DMS153 treated with DMSO at 0.1 percent for 48 hours (cell line): ENCODE results near the gene MSI2.

Experiments
- DNase-seq: peaks from one replicate; lab custom pipeline; 2025; ENCODE audit not compliant: unreplicated experiment; lab: John Stamatoyannopoulos, UW

The MSI2 gene

DNA sequence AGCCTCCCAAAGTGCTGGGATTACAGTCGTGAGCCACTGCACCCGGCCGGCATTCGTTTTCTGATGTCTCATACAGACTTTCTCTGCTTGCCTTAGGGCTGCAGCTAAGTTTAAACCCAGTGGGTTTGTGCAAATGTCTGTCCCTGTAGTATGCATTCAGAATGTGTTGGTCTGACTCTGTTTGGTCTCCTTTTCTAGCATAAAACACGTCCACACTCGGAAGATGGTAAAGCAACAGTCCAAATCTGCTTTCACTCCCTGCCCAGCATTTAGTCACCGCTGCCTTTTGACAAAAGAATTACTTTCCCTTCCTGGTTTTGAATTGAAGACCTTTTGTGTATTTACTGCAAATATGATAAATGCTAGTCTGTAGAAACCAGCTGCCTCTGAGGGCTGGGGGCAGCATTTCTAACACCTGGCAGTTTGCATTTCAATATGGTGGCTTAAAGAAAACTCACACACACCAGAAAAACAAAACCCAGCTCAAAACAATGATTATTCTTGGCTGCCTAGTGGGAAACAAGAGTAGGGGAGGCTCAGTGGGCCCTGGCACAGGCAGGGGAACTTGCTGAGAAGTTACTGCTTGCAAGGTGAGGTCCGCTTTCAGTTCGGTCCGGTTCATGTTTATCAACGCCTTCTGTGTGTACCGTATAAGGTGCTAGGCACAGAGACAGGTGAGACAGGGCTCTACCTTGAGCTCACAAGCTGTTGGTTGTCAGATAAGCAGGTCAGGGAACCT, 56.9 kb downstream of the MSI2 start:
- DNase-seq = no peak

DNA sequence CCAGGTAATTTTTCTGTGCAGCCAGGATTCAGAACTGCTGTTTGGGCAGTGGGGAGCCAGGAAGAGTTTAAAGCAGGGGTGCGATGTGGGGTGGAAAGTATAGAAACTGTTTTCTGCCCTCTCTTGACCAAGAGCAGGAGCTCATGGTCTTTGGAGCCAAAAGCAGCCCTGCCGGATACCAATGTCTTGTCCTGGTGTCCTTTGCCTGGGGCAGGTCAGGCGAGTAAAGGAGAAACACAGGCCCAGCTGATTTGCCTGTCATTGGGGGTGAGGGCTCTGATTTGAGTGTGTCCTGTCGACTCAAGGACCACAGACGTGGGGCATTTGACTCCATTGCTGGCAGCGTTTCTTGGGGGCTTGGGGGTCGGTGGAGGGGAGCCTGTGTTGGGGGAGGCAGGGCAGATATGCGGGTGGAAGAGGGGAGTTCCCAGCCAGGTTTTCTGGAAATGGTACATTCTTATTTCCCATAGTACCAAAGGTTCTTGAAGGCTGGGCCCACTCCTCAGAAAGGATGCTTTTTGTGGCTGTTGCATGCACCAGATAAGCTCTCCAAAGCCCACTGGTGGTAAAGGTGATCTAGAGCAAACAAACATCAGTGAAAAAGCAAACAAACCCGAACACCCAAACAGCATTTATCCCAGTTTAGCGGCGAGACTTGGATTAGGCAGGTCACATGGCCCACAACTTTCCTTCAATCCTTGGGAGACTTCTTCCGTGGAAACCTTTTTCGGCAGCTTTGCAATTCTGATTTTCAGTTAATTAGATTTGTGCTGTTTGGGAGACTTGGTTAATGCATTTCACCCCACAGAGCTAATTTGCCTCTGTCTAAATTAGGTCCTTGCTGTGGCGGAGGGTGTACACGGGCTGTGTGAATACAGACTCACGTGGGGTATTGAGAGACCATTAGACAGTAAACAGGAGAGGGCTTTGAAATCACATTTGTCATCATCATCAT, 59.0 kb downstream of the MSI2 start:
- no peak for DNase-seq

DNA sequence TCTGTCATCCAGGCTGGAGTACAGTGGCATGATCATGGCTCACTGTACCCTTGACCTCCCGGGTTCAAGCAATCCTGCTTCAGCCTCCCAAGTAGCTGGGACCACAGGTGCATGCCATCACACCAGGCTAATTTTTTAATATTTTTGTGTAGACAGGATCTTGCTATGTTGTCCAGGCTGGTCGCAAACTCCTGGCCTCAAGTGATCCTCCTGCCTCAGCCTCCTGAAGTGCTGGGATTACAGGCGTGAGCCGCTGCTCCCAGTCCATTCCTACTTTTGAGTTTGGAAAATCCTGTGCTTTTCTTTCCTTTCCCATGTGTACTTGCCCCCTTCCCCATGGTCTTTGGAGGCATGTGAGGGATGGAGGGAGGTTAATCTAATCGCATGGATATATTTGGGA, 60.0 kb downstream of the MSI2 start:
- no peak for DNase-seq

DNA sequence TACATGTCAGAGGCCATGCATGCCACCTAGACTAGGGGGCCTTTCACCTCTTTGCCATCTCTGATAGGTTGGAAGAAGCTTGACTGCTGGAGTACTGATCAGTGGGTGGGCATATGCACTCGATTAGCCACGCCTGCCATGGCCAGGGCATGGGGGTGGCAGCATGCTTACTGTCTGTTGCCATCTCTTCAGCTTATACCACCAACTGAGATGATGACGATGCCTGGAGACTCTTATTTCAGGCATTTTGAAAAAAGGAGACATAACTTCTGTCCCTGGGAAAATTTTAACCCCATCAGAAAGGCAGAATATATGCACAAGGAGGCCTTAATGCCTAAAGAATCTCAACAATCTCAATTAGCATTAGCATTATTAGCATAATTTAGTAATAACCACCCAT, 60.8 kb downstream of the MSI2 start:
- DNase-seq = no peak

DNA sequence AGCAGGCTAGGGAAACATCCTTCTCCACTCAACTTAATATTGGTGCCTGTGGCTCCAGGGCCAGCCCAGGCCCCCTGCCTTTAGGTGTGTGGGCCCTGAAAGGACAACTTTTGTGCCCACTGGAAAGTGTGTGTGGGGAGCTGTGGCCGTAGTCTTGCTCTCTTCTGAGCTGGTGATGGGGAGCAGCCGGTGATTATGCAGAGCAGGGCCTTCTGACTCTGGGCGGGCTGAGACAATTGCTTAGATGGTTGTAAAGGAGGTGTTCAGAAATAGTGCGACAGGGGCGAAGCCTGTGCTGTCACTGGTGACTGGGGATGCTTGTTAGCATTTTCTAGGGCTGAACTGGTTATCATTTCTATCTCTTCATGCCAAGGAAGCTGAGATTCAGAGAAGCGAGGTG, 62.6 kb downstream of the MSI2 start:
- DNase-seq = no peak

DNA sequence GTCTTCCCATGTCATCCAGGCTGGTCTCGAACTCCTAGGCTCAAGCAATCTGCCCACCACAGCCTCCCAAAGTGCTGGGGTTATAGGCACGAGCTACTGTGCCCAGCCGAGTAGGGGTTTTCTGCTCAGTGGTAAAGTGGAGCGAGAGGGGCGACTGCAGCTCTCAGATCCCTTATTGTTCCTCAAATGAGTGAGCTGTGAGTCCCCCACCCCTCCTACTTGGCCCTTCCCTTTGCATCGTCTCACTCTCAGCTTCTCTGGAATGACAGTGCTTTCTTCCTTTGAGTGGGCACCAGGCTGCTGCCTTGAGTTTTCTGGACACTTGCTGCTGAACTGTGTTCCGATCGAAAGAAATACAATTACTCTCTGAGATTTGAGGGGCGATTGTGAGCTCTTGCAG, 63.5 kb downstream of the MSI2 start:
- no peak for DNase-seq

DNA sequence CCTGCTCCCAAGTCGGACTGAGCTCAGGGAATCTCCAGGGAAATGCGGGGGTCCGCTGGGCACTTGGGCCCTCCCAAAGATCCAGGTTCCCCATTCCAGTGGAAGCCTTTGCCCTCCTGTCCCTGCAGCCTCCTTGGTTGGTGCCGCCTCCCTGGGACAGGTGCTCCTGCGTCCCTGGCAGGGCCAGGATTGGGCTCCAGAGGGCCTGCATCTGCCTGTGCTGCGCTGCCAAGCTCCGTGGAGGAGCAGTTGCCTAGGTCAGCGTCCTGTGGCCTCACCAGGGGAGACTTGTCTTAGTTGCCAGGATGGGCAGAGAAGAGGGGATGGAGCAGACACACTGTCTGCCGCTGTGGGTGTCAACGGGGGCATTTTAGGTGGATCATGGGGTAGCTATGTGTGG, 67.1 kb downstream of the MSI2 start:
- no peak for DNase-seq

DNA sequence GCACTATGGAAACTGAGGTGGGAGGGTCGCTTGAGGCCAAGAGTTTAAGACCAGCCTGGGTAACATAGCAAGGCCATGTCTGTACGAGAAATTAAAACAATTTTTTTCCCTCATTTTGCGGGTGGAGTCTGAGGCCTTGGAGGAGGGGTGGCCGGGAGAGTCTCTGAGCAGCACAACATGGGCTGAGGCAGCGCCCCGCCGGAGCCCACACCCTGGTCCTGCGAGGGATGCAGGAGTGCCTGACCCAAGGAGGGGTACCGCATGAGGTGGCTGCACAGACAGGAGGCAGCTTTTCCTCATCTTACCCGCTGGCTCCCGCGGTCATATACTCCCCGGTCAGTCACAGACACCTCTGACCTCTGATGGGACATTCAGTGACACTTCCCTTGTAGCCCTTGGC, 67.7 kb downstream of the MSI2 start:
- DNase-seq = no peak

DNA sequence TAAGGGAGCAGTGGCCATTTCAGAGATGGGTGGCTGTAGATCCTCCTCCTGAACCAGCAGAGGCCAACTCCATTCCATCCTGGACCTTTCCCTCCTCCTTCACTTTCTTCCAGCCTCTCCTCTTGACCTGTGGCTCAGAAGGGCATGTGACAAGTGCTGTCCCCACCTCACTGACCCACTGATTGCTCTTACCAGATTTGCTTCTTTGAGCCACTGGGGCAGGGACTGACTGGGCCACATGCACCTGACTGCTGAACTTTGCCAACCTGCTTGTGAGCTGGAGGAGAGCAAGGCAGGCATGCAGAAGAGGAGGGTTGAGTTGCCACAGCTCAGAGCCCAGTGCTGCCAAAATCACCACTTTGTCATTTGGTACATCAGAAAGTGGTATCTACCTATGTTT, 68.3 kb downstream of the MSI2 start:
- no peak for DNase-seq

DNA sequence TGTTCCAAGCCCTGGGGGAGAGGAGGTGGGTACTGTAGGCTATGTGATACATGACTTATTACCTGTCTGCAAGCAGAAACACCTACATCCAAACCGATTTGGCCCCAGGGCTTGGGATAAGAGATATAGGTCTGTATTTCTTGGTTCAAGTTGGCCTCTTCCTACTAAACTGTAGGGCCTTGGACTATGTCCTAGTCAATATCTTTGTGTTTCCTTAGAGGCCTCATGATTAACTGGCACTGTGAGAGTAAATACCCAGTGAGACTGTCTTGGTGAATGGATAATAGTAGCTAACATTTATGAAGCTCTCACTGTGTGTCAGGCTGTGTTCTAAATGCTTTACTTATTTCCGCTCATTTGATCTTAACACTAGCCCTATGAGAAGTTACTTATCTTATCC, 70.0 kb downstream of the MSI2 start:
- no peak for DNase-seq

DNA sequence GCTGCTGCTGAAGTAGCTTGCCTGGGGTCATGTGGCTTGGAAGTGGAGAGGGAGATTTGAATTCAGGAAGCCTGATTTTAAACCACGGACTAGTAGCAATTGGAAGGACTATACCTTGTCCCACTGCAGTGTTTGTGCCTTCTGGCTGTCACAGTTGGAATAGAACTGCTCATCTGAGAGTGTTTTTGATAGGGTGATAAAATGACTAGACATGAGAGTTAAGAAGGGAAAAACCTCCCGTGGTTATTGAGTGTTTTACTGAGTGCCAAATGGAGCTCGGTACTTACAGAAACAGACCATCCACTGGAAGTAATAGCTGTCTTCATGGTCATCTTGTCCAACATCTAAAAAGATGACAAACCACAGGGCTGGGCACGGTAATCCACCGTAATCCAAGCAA, 70.4 kb downstream of the MSI2 start:
- DNase-seq = no peak

DNA sequence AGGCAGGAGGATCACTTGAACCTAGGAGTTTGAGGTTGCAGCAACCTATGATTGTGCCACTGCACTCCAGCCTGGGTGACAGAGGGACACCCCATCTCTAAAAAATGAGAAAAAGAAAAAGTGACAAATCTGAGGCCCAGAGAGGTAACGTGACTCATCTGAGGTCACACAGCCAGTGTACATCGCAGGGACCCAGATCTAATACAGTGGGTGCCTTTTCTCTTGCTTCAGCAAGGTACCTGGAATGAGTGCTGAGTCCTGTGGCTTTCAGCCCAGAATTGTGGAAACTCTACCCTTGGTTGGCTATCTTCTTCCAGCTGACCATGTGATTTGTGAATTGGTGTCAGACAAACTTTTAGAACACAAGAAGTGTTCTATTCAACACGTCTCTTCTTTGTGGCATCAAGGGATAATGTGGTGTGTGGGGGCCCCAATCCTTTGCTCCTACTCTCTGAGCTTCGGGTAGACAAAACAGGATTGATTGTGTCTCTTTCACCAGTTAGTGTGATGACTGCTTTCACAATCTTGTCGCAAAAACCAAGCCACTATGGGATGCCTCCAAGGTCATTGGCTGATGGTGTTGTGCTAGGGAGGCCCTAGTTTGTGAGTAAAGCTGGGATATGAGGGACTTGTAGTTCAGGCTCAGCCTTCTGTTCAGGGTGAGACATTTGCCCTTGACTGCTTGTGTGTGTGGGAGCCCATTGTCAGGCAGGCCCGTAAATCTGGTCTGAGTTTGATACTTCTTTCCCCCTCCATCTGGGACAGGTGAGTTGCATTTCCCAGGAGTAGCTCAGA, 71.0 kb downstream of the MSI2 start:
- no peak for DNase-seq

DNA sequence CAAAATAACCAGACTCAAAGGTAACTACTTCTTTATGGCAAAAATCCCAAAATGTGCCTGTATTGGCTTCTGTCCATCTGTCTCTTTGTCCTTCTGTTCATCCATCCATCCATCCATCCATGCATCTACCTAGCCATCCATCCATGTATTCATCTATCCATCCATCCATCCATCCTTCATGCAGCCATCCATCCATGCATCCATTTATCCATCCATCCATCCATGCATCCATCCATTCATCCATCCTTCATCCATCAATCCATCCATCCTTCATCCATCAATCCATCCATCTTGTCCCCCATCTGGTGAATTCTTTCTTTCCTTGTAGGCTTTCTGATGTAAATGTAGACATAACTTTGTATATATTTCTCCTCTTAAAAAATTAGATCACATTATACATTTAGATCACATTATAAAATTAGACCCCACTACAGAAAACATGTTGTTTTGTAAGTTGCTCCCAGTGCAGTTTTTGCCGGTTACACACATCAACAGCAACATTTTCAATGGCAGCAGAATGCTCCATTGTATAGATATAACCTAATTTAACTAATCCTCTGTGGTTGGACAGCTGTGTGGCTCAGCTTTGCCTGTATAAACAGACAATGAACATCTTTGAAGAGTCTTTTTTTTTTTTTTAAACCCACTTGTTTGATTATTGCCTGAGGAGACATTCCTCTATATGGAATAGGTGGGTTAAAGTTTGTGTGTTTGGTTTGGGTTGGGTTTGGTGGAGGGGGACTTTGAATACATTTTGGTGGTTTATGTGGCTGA, 72.0 kb downstream of the MSI2 start:
- DNase-seq = no peak

DNA sequence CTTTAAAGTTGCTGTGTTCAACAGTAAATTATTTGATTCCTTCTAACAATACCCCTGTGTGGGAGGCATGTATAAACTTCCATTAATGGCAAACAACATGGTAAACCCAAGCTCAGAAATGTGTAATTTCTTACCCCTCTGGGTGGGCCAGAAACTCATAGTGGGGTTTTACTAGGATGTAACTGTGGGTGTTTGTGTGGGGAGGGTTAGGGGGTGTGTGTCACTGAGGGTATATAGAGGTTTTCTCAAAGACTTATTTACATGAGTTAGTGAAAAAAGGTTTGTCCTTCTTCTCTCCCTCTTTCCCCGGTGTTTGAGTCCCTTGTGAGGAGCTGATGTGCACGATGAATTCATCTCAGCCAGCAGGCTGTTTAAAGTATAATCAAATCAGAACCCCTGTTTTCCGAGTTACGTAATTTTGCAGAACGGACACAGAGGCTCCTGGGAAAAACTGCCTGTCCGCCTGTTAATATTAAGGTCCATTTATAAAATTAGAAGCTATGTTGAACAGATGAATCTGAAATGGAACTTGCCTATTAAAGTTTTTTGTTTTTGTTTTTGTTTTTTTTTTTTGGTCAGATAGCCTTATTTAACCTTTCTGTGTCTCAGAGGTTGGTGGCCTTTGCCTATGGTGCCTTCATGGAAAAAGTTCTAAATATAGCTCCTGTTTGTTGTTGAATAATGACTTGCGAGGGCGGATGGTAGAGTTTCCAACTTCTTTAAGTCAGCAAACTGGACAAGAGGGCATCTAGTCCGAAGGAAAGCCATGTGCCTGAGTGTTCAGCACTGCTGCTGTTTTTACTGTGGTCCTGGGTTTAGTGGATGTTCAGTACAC, 73.3 kb downstream of the MSI2 start:
- DNase-seq = no peak

DNA sequence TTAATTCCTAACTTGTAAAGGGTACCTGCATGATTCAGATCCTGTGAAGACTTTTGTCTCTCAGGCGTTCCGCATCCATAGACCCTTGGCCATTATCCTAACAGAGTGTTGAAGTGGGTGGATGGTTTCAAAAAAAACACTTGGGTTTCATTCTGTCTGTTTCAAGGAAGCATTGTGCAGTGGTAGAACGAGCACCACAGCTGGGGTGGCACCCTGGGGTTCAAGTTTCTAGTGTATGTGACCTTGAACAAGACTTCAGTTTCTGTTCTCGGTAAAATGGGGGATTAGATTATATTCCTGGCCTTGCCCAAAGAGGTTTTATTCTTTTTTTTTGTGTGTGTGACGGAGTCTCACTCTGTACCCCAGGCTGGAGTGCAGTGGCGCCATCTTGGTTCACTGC, 74.3 kb downstream of the MSI2 start:
- no peak for DNase-seq

DNA sequence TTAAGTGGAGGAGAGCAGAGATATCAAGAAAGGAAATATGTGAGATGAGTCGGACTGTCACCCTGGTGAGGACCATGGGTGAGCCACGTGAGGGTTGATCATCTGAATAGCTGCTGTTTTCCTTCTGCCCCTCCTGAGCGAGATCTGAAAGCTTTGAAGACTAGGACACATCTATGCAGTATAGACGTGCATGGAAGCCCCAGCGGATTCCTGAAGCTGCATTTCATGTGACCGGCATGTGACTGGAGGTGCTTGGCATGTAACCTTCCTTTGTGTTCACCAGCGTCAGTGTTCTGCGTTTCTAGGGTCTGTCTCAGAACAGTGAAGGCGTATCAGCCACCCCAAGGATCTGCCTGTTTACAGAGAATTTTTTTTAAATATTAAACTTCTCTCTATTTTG, 75.1 kb downstream of the MSI2 start:
- DNase-seq = no peak

DNA sequence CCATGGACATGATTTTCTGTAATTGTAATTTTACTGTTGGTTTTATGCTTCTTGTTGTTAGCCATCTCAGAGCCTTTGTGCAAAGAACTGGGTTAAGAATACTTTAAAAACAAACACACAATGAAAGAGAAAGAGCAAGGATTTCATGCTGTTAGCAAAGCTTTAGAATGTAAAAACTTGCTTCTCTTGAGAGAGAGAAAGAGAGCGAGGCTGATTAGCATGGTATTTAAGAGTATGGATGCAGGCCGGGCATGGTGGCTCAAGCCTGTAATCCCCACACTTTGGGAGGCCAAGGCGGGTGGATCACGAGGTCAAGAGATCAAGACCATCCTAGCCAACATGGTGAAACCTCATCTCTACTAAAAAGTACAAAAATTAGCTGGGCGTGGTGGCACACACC, 76.2 kb downstream of the MSI2 start:
- no peak for DNase-seq

DNA sequence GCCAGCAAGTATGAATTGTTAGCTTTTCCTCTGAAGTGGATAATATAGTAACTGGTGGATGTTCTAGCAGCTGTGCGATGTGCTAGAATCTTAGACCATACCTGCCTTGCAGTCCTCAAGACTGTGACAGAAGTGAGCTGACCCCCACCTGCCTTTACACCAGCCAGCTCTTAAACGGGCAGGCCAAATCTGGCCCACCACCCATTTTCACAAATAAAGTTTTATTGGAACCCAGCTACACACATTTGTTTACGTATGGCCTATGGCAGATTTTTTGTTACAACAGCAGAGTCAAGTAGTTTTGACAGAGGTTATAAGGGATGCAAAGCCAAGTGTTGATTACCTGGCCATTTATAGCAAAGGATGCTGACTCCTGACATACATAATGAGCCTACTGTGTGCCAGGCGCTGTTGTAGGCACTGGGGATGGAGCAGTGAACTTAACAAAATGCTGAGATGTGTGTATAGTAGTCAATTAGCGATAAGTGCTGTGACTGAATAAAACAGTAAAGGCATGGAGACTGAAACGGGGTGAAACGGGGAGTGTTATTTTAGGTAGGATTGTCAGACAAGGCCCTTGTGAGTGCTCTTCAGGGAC, 79.0 kb downstream of the MSI2 start:
- no peak for DNase-seq

DNA sequence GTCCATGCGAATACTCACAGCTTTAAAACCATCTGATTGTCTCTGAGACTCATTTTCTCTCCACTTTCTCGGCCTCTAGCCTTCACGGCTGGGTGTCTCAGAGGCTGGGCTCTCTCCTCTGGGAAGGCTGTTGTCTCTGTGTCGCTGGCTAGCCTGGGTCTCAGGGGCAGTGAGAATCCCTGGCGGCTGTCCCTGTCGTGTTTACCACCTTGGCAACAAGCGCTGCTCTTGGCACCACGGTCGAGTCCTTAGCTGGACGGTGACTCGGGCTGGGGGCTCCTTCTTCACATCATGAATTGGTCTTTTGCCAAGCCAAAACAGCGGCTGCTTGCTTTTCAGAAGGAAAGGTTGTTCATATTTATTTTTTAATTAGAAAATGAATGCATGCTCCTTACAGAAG, 81.1 kb downstream of the MSI2 start:
- DNase-seq = no peak
